ENCODE measurements around the gene FEZ2. TPM values are rescaled to one million over a fixed set of nuclear protein-coding genes. Genes with fewer than 3 reads are reported as not detected.

FEZ2 gene
- polyA plus RNA-seq, 1 of the 3 experiments (the other 2 are of a cell fraction), result 37.2 TPM

DNA sequence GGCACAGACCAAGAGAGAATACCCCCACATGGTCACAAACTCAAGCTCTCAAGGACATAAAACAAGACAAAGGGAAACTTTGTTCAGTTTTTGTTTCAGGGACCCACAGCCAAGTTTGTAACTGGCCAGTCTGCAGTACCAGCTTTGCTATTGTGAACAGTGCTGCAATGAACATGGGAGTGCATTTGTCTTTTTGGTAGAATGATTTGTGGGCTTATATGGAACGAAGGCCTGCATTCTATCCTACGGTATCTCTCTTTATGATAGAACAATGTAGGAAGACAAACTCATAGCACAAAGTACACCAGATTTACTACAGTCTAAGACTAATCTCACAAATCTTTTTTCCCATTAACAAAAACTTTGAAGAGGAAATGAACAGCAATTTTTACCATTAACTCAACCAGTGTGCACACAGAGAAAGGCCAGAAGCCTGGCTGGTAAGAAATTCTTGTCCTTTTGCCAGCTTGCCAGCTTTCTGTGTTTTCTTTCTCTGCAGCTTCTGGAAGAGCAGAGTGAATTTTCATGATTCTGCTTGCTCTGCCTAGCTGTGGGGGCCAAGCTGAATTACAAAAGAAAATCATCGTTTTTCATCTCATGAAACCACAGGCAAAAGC lies 37.1 kb upstream of the FEZ2 start (continued):
- TF ChIP-seq, protein P1, sequence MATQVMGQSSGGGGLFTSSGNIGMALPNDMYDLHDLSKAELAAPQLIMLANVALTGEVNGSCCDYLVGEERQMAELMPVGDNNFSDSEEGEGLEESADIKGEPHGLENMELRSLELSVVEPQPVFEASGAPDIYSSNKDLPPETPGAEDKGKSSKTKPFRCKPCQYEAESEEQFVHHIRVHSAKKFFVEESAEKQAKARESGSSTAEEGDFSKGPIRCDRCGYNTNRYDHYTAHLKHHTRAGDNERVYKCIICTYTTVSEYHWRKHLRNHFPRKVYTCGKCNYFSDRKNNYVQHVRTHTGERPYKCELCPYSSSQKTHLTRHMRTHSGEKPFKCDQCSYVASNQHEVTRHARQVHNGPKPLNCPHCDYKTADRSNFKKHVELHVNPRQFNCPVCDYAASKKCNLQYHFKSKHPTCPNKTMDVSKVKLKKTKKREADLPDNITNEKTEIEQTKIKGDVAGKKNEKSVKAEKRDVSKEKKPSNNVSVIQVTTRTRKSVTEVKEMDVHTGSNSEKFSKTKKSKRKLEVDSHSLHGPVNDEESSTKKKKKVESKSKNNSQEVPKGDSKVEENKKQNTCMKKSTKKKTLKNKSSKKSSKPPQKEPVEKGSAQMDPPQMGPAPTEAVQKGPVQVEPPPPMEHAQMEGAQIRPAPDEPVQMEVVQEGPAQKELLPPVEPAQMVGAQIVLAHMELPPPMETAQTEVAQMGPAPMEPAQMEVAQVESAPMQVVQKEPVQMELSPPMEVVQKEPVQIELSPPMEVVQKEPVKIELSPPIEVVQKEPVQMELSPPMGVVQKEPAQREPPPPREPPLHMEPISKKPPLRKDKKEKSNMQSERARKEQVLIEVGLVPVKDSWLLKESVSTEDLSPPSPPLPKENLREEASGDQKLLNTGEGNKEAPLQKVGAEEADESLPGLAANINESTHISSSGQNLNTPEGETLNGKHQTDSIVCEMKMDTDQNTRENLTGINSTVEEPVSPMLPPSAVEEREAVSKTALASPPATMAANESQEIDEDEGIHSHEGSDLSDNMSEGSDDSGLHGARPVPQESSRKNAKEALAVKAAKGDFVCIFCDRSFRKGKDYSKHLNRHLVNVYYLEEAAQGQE (IDR thresholded peaks at IDR 0.05; ENCODE audit: low read depth, low read length), result no peak
- TF ChIP-seq FOXM1 (IDR thresholded peaks at IDR 0.05; ENCODE audit: low read depth) (no peak), SIN3A (IDR thresholded peaks at IDR 0.05; ENCODE audit: borderline replicate concordance, low read depth, low read length) (no peak), NRF1 (IDR thresholded peaks at IDR 0.05; ENCODE audit: low read depth, low read length) (no peak), CHD2 (IDR thresholded peaks at IDR 0.05; ENCODE audit: low read length, partially characterized antibody) (no peak), NFIC (IDR thresholded peaks at IDR 0.05; ENCODE audit: borderline replicate concordance) (peak; percentile 46; the same call in 1 of the 2 replicates), RAD21 (IDR thresholded peaks at IDR 0.05; ENCODE audit: low read length) (no peak), JUND (IDR thresholded peaks at IDR 0.05) (peak; percentile 19; the same call in 1 of the 2 replicates), TCF12 (IDR thresholded peaks at IDR 0.05) (peak; percentile 73)
- TF ChIP-seq, protein P2, sequence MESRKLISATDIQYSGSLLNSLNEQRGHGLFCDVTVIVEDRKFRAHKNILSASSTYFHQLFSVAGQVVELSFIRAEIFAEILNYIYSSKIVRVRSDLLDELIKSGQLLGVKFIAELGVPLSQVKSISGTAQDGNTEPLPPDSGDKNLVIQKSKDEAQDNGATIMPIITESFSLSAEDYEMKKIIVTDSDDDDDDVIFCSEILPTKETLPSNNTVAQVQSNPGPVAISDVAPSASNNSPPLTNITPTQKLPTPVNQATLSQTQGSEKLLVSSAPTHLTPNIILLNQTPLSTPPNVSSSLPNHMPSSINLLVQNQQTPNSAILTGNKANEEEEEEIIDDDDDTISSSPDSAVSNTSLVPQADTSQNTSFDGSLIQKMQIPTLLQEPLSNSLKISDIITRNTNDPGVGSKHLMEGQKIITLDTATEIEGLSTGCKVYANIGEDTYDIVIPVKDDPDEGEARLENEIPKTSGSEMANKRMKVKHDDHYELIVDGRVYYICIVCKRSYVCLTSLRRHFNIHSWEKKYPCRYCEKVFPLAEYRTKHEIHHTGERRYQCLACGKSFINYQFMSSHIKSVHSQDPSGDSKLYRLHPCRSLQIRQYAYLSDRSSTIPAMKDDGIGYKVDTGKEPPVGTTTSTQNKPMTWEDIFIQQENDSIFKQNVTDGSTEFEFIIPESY (IDR thresholded peaks at IDR 0.05; ENCODE audit: borderline replicate concordance, low read depth), result no peak
- TF ChIP-seq, protein P3, sequence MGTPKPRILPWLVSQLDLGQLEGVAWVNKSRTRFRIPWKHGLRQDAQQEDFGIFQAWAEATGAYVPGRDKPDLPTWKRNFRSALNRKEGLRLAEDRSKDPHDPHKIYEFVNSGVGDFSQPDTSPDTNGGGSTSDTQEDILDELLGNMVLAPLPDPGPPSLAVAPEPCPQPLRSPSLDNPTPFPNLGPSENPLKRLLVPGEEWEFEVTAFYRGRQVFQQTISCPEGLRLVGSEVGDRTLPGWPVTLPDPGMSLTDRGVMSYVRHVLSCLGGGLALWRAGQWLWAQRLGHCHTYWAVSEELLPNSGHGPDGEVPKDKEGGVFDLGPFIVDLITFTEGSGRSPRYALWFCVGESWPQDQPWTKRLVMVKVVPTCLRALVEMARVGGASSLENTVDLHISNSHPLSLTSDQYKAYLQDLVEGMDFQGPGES (IDR thresholded peaks at IDR 0.05; ENCODE audit: low read depth, low read length), result no peak
- TF ChIP-seq, protein P4, sequence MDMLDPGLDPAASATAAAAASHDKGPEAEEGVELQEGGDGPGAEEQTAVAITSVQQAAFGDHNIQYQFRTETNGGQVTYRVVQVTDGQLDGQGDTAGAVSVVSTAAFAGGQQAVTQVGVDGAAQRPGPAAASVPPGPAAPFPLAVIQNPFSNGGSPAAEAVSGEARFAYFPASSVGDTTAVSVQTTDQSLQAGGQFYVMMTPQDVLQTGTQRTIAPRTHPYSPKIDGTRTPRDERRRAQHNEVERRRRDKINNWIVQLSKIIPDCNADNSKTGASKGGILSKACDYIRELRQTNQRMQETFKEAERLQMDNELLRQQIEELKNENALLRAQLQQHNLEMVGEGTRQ (IDR thresholded peaks at IDR 0.05; ENCODE audit: borderline replicate concordance, low read depth, low read length), result no peak
- TF ChIP-seq, protein P5, sequence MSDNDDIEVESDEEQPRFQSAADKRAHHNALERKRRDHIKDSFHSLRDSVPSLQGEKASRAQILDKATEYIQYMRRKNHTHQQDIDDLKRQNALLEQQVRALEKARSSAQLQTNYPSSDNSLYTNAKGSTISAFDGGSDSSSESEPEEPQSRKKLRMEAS (IDR thresholded peaks at IDR 0.05; ENCODE audit: low read depth), result no peak
